HG02840 (cell line): Measurements from ENCODE around the gene TFAM.

ENCODE experiments used
- ATAC-seq: cut with Tn5 transposase; IDR thresholded peaks from one replicate; pipeline ENCODE4 v1.9.1; 2021; ENCODE audit warnings: mild to moderate bottlenecking, moderate library complexity, moderate number of reproducible peaks; ENCODE audit not compliant: unreplicated experiment, low FRiP score

The TFAM gene

DNA sequence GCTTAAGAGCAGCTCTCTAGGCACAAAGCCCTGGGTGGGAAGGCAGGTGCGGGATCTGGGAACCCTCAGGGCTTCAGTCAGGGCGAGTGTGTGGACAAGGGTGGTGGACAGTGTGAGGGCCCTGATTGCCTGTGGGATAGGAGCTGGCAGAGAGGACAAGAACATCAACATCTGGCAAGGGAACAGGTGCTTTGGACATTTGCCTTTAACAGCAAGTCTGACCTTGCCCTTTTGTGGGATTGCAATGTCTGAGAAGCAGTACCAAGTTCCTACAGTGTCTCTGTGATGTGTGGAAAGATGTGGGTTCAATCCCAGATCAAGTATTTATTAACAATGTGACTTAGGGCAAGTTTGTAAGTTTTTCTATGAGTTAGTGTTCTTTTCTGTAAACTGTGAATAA is 46.7 kb downstream of the TFAM start:
- no peak for ATAC-seq

- ATAC-seq, result no peak
These were observed 47.9 kb downstream of the TFAM start for GRCh38 chr10:58433066-58433465.

DNA sequence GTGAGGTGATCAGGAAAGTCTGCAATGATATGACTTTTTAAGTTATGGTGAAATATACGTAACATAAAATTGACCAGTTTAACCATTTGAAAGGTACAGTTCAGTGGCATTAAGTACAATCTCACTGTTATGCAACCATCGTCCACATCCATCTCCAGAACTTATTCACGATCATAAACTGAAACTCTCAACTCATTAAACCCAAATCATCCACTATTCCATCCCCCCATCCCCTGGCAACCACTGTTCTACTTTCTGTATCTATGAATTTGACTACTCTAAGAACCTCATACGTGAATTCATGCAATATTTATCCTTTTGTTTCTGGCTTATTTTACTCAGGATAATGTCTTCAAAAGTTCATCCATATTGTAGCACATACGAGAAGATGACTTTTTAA is 48.4 kb downstream of the TFAM start:
- ATAC-seq, result no peak

DNA sequence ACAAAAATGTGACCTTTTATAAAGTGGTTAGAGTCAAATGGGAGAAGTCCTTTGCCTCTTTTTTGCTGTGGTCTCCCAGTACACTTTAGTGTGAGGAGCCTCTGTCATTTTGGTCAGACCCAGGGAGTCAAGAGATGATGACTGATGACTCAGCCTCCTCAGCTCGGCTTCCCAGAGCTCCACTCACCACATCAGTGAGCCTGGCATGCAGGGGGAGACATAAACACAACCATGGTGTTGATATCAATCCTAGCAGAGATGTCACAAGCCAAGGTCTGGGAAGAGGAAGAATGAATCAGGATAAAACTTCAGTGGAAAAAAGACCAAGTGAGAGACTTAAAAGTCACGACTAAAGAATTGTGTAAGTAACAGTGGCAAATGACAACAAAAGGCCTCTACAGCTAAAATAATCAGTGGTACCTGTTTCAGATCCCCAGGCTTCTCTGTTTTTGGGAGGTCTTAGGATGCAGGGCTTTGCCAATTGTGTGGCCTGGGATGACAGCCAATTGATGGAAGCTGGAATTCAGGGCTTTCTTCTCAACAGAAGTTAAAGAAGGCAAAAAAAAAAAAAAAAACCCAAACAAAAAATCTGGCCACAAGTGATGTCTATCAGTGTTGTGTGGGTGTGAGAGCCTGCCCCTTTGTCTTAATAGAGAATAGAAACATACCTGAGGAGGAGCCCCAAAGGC is 50.2 kb downstream of the TFAM start:
- no peak for ATAC-seq

DNA sequence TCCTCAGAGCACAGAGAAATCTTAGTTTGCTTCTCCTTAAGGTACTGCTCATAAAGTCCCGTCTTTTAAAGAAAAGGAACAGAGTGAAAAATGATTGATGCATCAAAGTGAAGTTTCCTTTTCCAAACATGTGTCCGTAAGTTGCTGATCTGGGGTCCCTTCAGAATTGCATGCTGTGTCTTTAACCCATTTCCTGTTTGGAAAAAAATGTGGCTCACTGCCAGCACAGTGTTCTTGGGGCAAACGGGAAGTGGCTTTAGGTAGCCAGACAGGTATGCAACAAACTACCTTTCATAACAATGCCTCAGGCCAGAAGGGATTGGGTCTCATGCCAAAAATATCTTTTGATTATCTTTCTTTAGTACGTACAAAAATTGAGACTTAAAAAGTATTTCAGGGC is 50.9 kb downstream of the TFAM start:
- no peak for ATAC-seq

DNA sequence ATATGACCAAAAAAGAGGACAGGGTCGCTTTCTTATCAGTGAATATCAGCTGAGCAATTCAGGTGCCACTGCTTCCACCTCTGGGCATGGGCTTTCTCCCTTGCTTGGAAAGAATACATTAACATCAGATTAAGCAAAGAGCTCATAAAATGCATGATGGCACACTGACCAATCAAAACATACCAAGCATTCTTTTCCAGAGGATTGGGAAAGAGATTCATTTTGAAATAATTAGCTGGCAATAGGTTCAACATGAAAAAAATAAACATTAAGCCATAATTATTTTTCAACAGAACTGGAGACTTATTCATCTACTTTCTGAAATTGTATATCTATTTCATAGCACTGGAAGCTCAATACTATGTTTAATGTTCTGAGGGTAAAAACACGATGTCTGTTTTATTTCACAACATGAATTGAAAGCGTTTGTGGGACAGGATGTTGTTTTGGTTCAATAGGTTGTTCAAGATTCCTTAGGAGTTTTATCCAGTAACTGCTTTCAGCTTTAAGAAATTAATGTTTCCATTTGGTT is 53.2 kb downstream of the TFAM start:
- no peak for ATAC-seq

- ATAC-seq, result no peak
These were observed 53.8 kb downstream of the TFAM start for GRCh38 chr10:58438986-58439385.

- no peak for ATAC-seq
These were observed 54.6 kb downstream of the TFAM start for GRCh38 chr10:58439632-58440364.

DNA sequence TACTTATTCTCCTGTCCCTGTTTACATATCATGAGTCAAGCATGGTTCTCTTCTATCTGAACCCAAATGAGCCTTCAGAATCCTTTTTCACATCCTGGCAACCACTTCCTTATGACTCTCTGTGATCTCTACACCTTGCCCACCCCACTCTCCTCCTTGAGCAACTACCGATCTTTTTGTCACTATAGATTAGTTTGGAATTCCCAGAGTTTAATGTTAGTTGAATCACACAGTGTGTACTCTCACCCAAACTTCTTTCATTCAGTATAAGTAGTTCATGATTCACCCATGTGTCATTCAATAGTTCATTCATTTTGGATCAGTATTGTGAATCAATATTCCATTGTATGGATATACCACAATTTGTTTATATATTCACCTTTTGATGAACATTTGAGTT is 55.3 kb downstream of the TFAM start:
- ATAC-seq, result no peak

- no peak for ATAC-seq
These were observed 59.1 kb downstream of the TFAM start for GRCh38 chr10:58444321-58444720.

DNA sequence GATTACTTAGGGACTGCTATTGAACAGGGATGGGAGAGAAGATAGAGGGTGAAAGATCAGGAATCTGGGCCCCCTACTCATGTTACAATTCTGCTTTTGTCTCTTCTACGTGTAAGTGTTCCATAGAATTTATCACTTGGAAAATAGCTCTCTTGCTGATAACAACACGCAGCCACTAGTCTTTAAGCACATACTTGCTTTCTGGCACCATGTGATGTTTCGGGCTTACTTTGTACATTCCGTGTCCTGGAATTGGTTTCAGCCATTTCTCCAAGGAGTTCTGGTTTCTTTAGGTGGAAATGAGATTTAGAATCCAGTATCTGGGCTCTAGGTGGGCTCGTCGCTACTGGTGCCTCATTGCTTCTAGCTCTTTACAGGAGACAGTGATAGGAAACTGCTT is 59.7 kb downstream of the TFAM start:
- no peak for ATAC-seq

DNA sequence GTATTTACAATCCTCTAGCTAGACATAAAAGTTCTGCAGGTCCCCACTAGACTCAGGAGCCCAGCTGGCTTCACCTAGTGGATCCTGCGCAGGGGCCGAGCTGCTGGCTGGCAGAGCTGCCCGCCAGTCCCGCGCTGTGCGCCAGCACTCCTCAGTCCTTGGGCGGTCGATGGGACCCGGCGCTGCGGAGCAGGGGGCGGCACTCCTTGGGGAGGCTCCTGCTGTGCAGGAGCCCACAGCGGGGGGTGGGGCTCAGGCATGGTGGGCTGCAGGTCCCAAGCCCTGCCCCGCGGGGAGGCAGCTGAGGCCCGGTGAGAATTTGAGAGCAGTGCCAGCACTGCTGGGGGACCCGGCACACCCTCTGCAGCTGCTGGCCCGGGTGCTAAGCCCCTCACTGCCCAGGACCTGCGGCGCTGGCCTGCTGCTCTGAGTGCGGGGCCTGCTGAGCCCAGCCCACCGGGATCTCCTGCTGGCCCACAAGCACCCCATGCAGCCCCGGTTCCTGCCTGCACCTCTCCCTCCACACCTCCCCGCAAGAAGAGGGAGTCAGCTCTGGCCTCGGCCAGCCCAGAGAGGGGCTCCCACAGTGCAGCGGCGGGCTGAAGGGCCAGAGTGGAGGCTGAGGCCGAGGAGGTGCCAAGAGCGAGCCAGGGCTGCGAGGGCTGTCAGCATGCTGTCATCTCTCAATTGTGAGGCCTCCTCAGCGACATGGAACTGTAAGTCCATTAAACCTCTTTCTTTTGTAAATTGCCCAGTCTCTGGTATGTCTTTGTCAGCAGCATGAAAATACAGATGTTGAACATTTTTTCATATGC is 63.1 kb downstream of the TFAM start:
- no peak for ATAC-seq
